CD14-positive monocyte (primary cell): Measurements from ENCODE around the gene FRMD4A. TPM values are rescaled to one million over a fixed set of nuclear protein-coding genes. Genes with fewer than 3 reads are reported as not detected.

Experiments
- DNase-seq, 3 donors: peaks; one replicate each; pipeline ENCODE4 v3.0.0-alpha.2; 2011 to 2022
- H2AFZ ChIP-seq: 2 replicates; pipeline ENCODE4 v1.6.0; 2012; ENCODE audit warnings: mild to moderate bottlenecking, low read depth, low read length, inconsistent platforms; ENCODE audit not compliant: insufficient read depth, poor library complexity, severe bottlenecking
- H3K27ac ChIP-seq, 2 donors: 1 replicate in 1 of 2; 2 replicates in 1 of 2; pipeline ENCODE4 v1.5.1; 2012 to 2013; ENCODE audit warnings: low read length in 2 of 2, control low read depth in 1 of 2, inconsistent platforms in 1 of 2, low read depth in 1 of 2, mild to moderate bottlenecking in 1 of 2
- H3K27me3 ChIP-seq, 2 donors: one replicate each; pipeline versions ENCODE4 v1.6.0 to v1.6.1; 2011 to 2013; ENCODE audit warnings: low read length in 2 of 2; ENCODE audit not compliant: control insufficient read depth in 2 of 2, insufficient read depth in 2 of 2
- H3K36me3 ChIP-seq, 2 donors: replicated peaks in 1 of 2; 1 replicate in 1 of 2; 2 replicates in 1 of 2; pipeline versions ENCODE4 v1.5.1 to v1.6.1; 2012 to 2013; ENCODE audit warnings: low read length in 2 of 2, control low read depth in 1 of 2, inconsistent platforms in 1 of 2, mild to moderate bottlenecking in 1 of 2; ENCODE audit not compliant: insufficient read depth in 2 of 2, control insufficient read depth in 1 of 2
- H3K4me1 ChIP-seq, 2 donors: 1 replicate in 1 of 2; 2 replicates in 1 of 2; pipeline versions ENCODE4 v1.5.1 to v1.6.1; 2012 to 2013; ENCODE audit warnings: low read length in 2 of 2, control low read depth in 1 of 2, inconsistent platforms in 1 of 2, mild to moderate bottlenecking in 1 of 2, moderate library complexity in 1 of 2; ENCODE audit not compliant: insufficient read depth in 2 of 2, control insufficient read depth in 1 of 2
- H3K4me2 ChIP-seq: replicated peaks from 2 replicates; pipeline ENCODE3; 2012; ENCODE audit warnings: low read length, moderate library complexity, mild to moderate bottlenecking; ENCODE audit not compliant: poor library complexity, severe bottlenecking; ENCODE audit errors: extremely low read depth
- H3K4me3 ChIP-seq, 3 experiments: fragments of 200-600 bp in 1 of 3; sonication (generic) in 1 of 3; replicated peaks in 1 of 3; 1 replicate in 2 of 3; 2 replicates in 1 of 3; pipeline ENCODE4 v1.5.1; 2011 to 2013; ENCODE audit warnings: low read length in 3 of 3, mild to moderate bottlenecking in 3 of 3, control low read depth in 2 of 3, low read depth in 2 of 3, inconsistent platforms in 1 of 3, moderate library complexity in 1 of 3
- H3K79me2 ChIP-seq: 2 replicates; pipeline ENCODE4 v1.6.0; 2012; ENCODE audit warnings: mild to moderate bottlenecking, control low read depth, inconsistent platforms, low read length, moderate library complexity; ENCODE audit not compliant: insufficient read depth
- H3K9ac ChIP-seq: 2 replicates; pipeline ENCODE4 v1.6.0; 2017; ENCODE audit warnings: low read length, mild to moderate bottlenecking; ENCODE audit not compliant: insufficient read depth, poor library complexity, severe bottlenecking
- H3K9me3 ChIP-seq, 2 donors: replicated peaks in 1 of 2; 1 replicate in 1 of 2; 2 replicates in 1 of 2; pipeline versions ENCODE4 v1.5.1 to v1.6.1; 2012 to 2013; ENCODE audit warnings: low read length in 2 of 2, control low read depth in 1 of 2; ENCODE audit not compliant: control insufficient read depth in 1 of 2, insufficient read depth in 1 of 2
- H4K20me1 ChIP-seq: 2 replicates; pipeline ENCODE4 v1.6.0; 2012; ENCODE audit warnings: mild to moderate bottlenecking, low read length, control low read depth, moderate library complexity; ENCODE audit not compliant: insufficient read depth
- H3K27ac Mint-ChIP-seq, 7 donors: one replicate each; pipeline ENCODE4 v1.8.0; 2020; ENCODE audit warnings: mild to moderate bottlenecking in 7 of 7, mixed read lengths in 7 of 7, moderate library complexity in 6 of 7, inconsistent platforms in 2 of 7
- H3K27me3 Mint-ChIP-seq, 3 donors: one replicate each; pipeline ENCODE4 v1.8.0; 2021 to 2022; ENCODE audit warnings: low read depth in 3 of 3, mild to moderate bottlenecking in 3 of 3, mixed read lengths in 3 of 3, moderate library complexity in 3 of 3, inconsistent platforms in 1 of 3
- H3K36me3 Mint-ChIP-seq, 2 donors: one replicate each; pipeline ENCODE4 v1.8.0; 2020; ENCODE audit warnings: mixed read lengths in 2 of 2, inconsistent platforms in 1 of 2, mild to moderate bottlenecking in 1 of 2
- H3K4me1 Mint-ChIP-seq: one replicate; pipeline ENCODE4 v1.8.0; 2020; ENCODE audit warnings: mild to moderate bottlenecking, mixed read lengths
- H3K4me3 Mint-ChIP-seq, 2 donors: one replicate each; pipeline ENCODE4 v1.8.0; 2020; ENCODE audit warnings: mild to moderate bottlenecking in 2 of 2, mixed read lengths in 2 of 2, moderate library complexity in 1 of 2
- H3K9me3 Mint-ChIP-seq, 7 donors: one replicate each; pipeline ENCODE4 v1.8.0; 2020 to 2022; ENCODE audit warnings: mixed read lengths in 7 of 7, mild to moderate bottlenecking in 6 of 7, moderate library complexity in 6 of 7, inconsistent platforms in 2 of 7
- WGBS: methylation state at CpG from one replicate; pipeline ENCODE4 v1.1.5; 2013; ENCODE audit warnings: missing lambda C conversion rate; ENCODE audit not compliant: insufficient coverage; 5-methylcytosine and 5-hydroxymethylcytosine counted together
- intact Hi-C, 2 donors: fragments of 100-400 bp; cut with micrococcal nuclease; formaldehyde crosslinking; loops; one replicate each; pipeline versions ENCODE4 v1.15.0 to v1.15.1; 2023
- polyA plus RNA-seq, 3 donors: library from polyadenylated mRNA; depleted of rRNA in 1 of 3; unstranded in 2 of 3; stranded (reverse) in 1 of 3; fragments of 300-500 nt in 2 of 3; fragments of >200 nt in 1 of 3; fragmentation: Illumina TruSeq in 2 of 3; gene quantifications; 1 replicate in 2 of 3; 2 replicates in 1 of 3; pipeline ENCODE4 v1.2.3, GENCODE V29; 2012 to 2021
- TF ChIP-seq, protein P1 (sequence below): fragments of 200-600 bp; IDR thresholded peaks from one replicate; pipeline ENCODE4 v1.8.0; 2022; ENCODE audit warnings: antibody characterized with exemption, mild to moderate bottlenecking

FRMD4A gene
- polyA plus RNA-seq, 3 donors, result 0.12 TPM; not detected in 2

DNA sequence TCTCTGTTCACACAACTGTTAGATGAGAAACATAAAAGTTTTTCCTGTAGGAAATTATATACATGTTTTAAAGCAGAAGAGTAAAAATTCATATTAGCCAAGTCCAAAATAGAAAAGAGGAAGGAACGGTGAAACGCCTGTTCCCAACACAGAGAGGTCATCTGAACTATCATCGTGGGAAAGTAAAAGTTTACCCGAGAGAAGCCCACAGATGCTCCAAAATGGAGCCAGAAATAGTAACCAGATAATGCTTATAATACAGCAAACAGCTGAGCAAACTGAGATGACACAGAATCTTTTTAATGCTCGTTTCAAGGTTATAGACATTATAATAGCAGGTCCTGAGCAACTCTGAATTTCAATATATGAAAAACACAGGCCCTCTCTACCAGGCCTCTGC lies 24.5 kb downstream of the FRMD4A start:
- no peak overlapping the region for H2AFZ ChIP-seq
- no peaks in the 10 kb centered on the region for H3K36me3 ChIP-seq
- Mint-ChIP-seq H3K9me3 (peaks cover 0 to 5% (median 0%) of the 10 kb centered on the region in 7 donors), H3K4me1 (peaks cover 43% of the 10 kb centered on the region), H3K36me3 (no peaks in the 10 kb centered on the region), H3K4me3 (no peak overlapping the region), H3K27me3 (peaks cover 1 to 2% (median 2%) of the 10 kb centered on the region in 3 donors), H3K27ac (no peak overlapping the region)
- H3K9ac ChIP-seq, result no peak overlapping the region
- peaks cover 20 to 24% of the 10 kb centered on the region in 2 donors for H3K4me1 ChIP-seq
- intact Hi-C loops, result no loop called here
- H3K4me2 ChIP-seq, result no peak overlapping the region
- H4K20me1 ChIP-seq, result no peaks in the 10 kb centered on the region
- no peak overlapping the region for H3K27ac ChIP-seq
- no peak for DNase-seq
- TF ChIP-seq, protein P1, sequence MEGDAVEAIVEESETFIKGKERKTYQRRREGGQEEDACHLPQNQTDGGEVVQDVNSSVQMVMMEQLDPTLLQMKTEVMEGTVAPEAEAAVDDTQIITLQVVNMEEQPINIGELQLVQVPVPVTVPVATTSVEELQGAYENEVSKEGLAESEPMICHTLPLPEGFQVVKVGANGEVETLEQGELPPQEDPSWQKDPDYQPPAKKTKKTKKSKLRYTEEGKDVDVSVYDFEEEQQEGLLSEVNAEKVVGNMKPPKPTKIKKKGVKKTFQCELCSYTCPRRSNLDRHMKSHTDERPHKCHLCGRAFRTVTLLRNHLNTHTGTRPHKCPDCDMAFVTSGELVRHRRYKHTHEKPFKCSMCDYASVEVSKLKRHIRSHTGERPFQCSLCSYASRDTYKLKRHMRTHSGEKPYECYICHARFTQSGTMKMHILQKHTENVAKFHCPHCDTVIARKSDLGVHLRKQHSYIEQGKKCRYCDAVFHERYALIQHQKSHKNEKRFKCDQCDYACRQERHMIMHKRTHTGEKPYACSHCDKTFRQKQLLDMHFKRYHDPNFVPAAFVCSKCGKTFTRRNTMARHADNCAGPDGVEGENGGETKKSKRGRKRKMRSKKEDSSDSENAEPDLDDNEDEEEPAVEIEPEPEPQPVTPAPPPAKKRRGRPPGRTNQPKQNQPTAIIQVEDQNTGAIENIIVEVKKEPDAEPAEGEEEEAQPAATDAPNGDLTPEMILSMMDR, result no peak
- H3K79me2 ChIP-seq, result no peaks in the 10 kb centered on the region
- no peaks in the 10 kb centered on the region for H3K27me3 ChIP-seq
- H3K4me3 ChIP-seq, result no peak overlapping the region
- no peaks in the 10 kb centered on the region for H3K9me3 ChIP-seq
- WGBS, result 0% methylated on average over 1 of the region's 5 CpGs

DNA sequence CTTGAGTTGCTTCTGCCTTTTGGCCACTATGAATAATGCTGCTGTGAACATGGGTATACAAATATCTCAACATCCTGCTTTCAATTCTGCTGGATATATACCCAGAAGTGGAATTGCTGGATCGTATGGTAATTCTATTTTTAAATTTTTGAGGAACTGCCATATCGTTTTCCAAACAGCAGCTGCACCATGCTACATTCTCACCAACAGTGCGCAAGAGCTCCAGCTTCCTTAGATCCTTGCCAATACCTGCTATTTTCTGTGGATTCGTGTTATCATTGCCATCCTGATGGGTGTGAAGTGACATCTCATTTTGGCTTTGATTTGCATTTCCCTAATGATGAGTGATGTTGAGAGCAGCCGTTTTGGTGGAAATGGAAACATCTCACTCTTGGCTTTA lies 26.7 kb downstream of the FRMD4A start:
- peaks cover 0 to 2% (median 0%) of the 10 kb centered on the region in 7 donors for H3K9me3 Mint-ChIP-seq
- peaks cover 28% of the 10 kb centered on the region for H3K4me1 Mint-ChIP-seq
- no peak overlapping the region for H2AFZ ChIP-seq
- no peak overlapping the region for H3K4me3 Mint-ChIP-seq
- intact Hi-C loops, result no loop called here
- H3K79me2 ChIP-seq, result no peaks in the 10 kb centered on the region
- H3K4me3 ChIP-seq, result no peak overlapping the region
- peaks cover 9 to 15% of the 10 kb centered on the region in 2 donors for H3K4me1 ChIP-seq
- no peak overlapping the region for H3K9ac ChIP-seq
- no peaks in the 10 kb centered on the region for H3K36me3 ChIP-seq
- H4K20me1 ChIP-seq, result no peaks in the 10 kb centered on the region
- TF ChIP-seq, protein P1, result no peak
- H3K27me3 Mint-ChIP-seq, result peaks cover 0 to 4% (median 2%) of the 10 kb centered on the region in 3 donors
- H3K27me3 ChIP-seq, result no peaks in the 10 kb centered on the region
- no peaks in the 10 kb centered on the region for H3K9me3 ChIP-seq
- no peak overlapping the region for H3K27ac ChIP-seq
- H3K36me3 Mint-ChIP-seq, result no peaks in the 10 kb centered on the region
- no peak overlapping the region for H3K27ac Mint-ChIP-seq
- 100% methylated on average over 2 of the region's 5 CpGs for WGBS
- DNase-seq, result no peak
- H3K4me2 ChIP-seq, result no peak overlapping the region
